Central memory CD8-positive, alpha-beta T cell (primary cell): ENCODE measurements around the gene KLHL14.

ENCODE experiments used
- ATAC-seq: fragments of 150-1000 bp; cut with Tn5 transposase; replicated peaks from 2 replicates; pipeline ENCODE4 v1.10.0; 2022; ENCODE audit warnings: mild to moderate bottlenecking, moderate FRiP score, moderate number of reproducible peaks; ENCODE audit not compliant: poor library complexity, severe bottlenecking; ENCODE audit errors: extremely low read depth
- DNase-seq, 2 donors: peaks; one replicate each; pipeline ENCODE4 v3.0.0; 2021; ENCODE audit warnings: low spot score in 2 of 2
- H3K27ac Mint-ChIP-seq: one replicate; pipeline ENCODE4 v1.8.0; 2022; ENCODE audit warnings: low read depth, mild to moderate bottlenecking, moderate library complexity, mixed read lengths
- H3K27me3 Mint-ChIP-seq: one replicate; pipeline ENCODE4 v1.8.0; 2022; ENCODE audit warnings: mixed read lengths
- H3K36me3 Mint-ChIP-seq: one replicate; pipeline ENCODE4 v1.8.0; 2022; ENCODE audit warnings: mild to moderate bottlenecking, moderate library complexity, mixed read lengths; ENCODE audit not compliant: insufficient read depth
- H3K4me1 Mint-ChIP-seq: one replicate; pipeline ENCODE4 v1.8.0; 2022; ENCODE audit warnings: mixed read lengths
- H3K4me3 Mint-ChIP-seq: one replicate; pipeline ENCODE4 v1.8.0; 2022; ENCODE audit warnings: mild to moderate bottlenecking, moderate library complexity, mixed read lengths
- H3K9me3 Mint-ChIP-seq: one replicate; pipeline ENCODE4 v1.8.0; 2022; ENCODE audit warnings: mixed read lengths

KLHL14 gene

GRCh38 chr18:32730620-32731091, 42.2 kb downstream of the KLHL14 start:
- ATAC-seq: peak; percentile 69
- Mint-ChIP-seq H3K4me1 (peaks cover 29% of the 10 kb centered on the region), H3K27ac (peak overlapping the region; percentile 75), H3K27me3 (no peaks in the 10 kb centered on the region), H3K9me3 (no peaks in the 10 kb centered on the region), H3K4me3 (peak overlapping the region; percentile 68), H3K36me3 (no peaks in the 10 kb centered on the region)
- no peak for DNase-seq

- Mint-ChIP-seq H3K27ac (peak overlapping the region; percentile 75), H3K9me3 (no peaks in the 10 kb centered on the region), H3K36me3 (no peaks in the 10 kb centered on the region), H3K4me3 (peak overlapping the region; percentile 68), H3K4me1 (peaks cover 29% of the 10 kb centered on the region), H3K27me3 (no peaks in the 10 kb centered on the region)
- ATAC-seq (no peak), DNase-seq (no peak)
These were observed 42.8 kb downstream of the KLHL14 start for GRCh38 chr18:32730068-32730467.

- no peaks in the 10 kb centered on the region for H3K9me3 Mint-ChIP-seq
- peaks cover 6% of the 10 kb centered on the region for H3K27me3 Mint-ChIP-seq
- no peak overlapping the region for H3K4me3 Mint-ChIP-seq
- H3K27ac Mint-ChIP-seq: no peak overlapping the region
- ATAC-seq: no peak
- H3K4me1 Mint-ChIP-seq: peaks cover 9% of the 10 kb centered on the region
- no peaks in the 10 kb centered on the region for H3K36me3 Mint-ChIP-seq
- no peak for DNase-seq
These were observed 48.6 kb downstream of the KLHL14 start for GRCh38 chr18:32724071-32724749.

- H3K4me3 Mint-ChIP-seq: no peak overlapping the region
- H3K27me3 Mint-ChIP-seq: peaks cover 6% of the 10 kb centered on the region
- H3K36me3 Mint-ChIP-seq: no peaks in the 10 kb centered on the region
- H3K27ac Mint-ChIP-seq: no peak overlapping the region
- no peaks in the 10 kb centered on the region for H3K4me1 Mint-ChIP-seq
- ATAC-seq (no peak), DNase-seq (no peak)
- H3K9me3 Mint-ChIP-seq: no peaks in the 10 kb centered on the region
These were observed 50.5 kb downstream of the KLHL14 start for GRCh38 chr18:32722279-32722678.

GRCh38 chr18:32717126-32717525, 55.7 kb downstream of the KLHL14 start:
- no peak overlapping the region for H3K4me3 Mint-ChIP-seq
- no peak for DNase-seq

GRCh38 chr18:32714571-32715148, 58.2 kb downstream of the KLHL14 start:
- Mint-ChIP-seq H3K4me1 (no peaks in the 10 kb centered on the region), H3K4me3 (no peak overlapping the region), H3K9me3 (no peaks in the 10 kb centered on the region), H3K27me3 (peaks cover 3% of the 10 kb centered on the region), H3K36me3 (no peaks in the 10 kb centered on the region), H3K27ac (no peak overlapping the region)
- peak; percentile 52 for ATAC-seq
- DNase-seq: no peak

More at GRCh38 chr18:32717126-32717525, 55.7 kb downstream of the KLHL14 start:
- Mint-ChIP-seq H3K27ac (no peak overlapping the region), H3K27me3 (peaks cover 6% of the 10 kb centered on the region), H3K4me1 (no peaks in the 10 kb centered on the region), H3K36me3 (no peaks in the 10 kb centered on the region), H3K9me3 (no peaks in the 10 kb centered on the region)
- ATAC-seq: no peak

- H3K27ac Mint-ChIP-seq: no peak overlapping the region
These were observed 60.0 kb downstream of the KLHL14 start for GRCh38 chr18:32712860-32713259.

GRCh38 chr18:32711862-32712261, 61.0 kb downstream of the KLHL14 start:
- DNase-seq: no peak
- Mint-ChIP-seq H3K4me3 (no peak overlapping the region), H3K4me1 (no peaks in the 10 kb centered on the region), H3K27ac (no peak overlapping the region), H3K27me3 (no peaks in the 10 kb centered on the region), H3K9me3 (no peaks in the 10 kb centered on the region), H3K36me3 (no peaks in the 10 kb centered on the region)
- ATAC-seq: no peak

More at GRCh38 chr18:32712860-32713259, 60.0 kb downstream of the KLHL14 start:
- ATAC-seq (no peak), DNase-seq (no peak)
- Mint-ChIP-seq H3K27me3 (no peaks in the 10 kb centered on the region), H3K4me1 (no peaks in the 10 kb centered on the region), H3K4me3 (no peak overlapping the region), H3K36me3 (no peaks in the 10 kb centered on the region), H3K9me3 (no peaks in the 10 kb centered on the region)

GRCh38 chr18:32707586-32707985, 65.2 kb downstream of the KLHL14 start:
- H3K36me3 Mint-ChIP-seq: no peaks in the 10 kb centered on the region
- no peak overlapping the region for H3K27ac Mint-ChIP-seq
- DNase-seq: no peak
- H3K4me1 Mint-ChIP-seq: no peaks in the 10 kb centered on the region
- no peaks in the 10 kb centered on the region for H3K9me3 Mint-ChIP-seq
- H3K27me3 Mint-ChIP-seq: no peaks in the 10 kb centered on the region
- H3K4me3 Mint-ChIP-seq: no peak overlapping the region
- no peak for ATAC-seq

- ATAC-seq: no peak
- Mint-ChIP-seq H3K36me3 (no peaks in the 10 kb centered on the region), H3K27me3 (no peaks in the 10 kb centered on the region), H3K4me1 (no peaks in the 10 kb centered on the region), H3K9me3 (no peaks in the 10 kb centered on the region), H3K27ac (no peak overlapping the region), H3K4me3 (no peak overlapping the region)
- no peak for DNase-seq
These were observed 65.7 kb downstream of the KLHL14 start for GRCh38 chr18:32707147-32707546.

- Mint-ChIP-seq H3K27ac (no peak overlapping the region), H3K4me3 (no peak overlapping the region), H3K36me3 (no peaks in the 10 kb centered on the region), H3K9me3 (no peaks in the 10 kb centered on the region), H3K27me3 (no peaks in the 10 kb centered on the region), H3K4me1 (no peaks in the 10 kb centered on the region)
- ATAC-seq (no peak), DNase-seq (no peak)
These were observed 71.5 kb downstream of the KLHL14 start for GRCh38 chr18:32701313-32701712.

GRCh38 chr18:32698153-32698552, 74.7 kb downstream of the KLHL14 start:
- H3K27ac Mint-ChIP-seq: no peak overlapping the region
- DNase-seq: no peak
- peaks cover 16% of the 10 kb centered on the region for H3K27me3 Mint-ChIP-seq
- H3K9me3 Mint-ChIP-seq: no peaks in the 10 kb centered on the region
- no peaks in the 10 kb centered on the region for H3K36me3 Mint-ChIP-seq
- H3K4me1 Mint-ChIP-seq: no peaks in the 10 kb centered on the region
- ATAC-seq: no peak
- no peak overlapping the region for H3K4me3 Mint-ChIP-seq

GRCh38 chr18:32696376-32696775, 76.4 kb downstream of the KLHL14 start:
- ATAC-seq (no peak), DNase-seq (no peak)
- peaks cover 16% of the 10 kb centered on the region for H3K27me3 Mint-ChIP-seq
- no peaks in the 10 kb centered on the region for H3K36me3 Mint-ChIP-seq
- no peaks in the 10 kb centered on the region for H3K9me3 Mint-ChIP-seq
- no peaks in the 10 kb centered on the region for H3K4me1 Mint-ChIP-seq
- H3K27ac Mint-ChIP-seq: no peak overlapping the region
- no peak overlapping the region for H3K4me3 Mint-ChIP-seq
